Liver (tissue), 9 donors: ENCODE data around the gene VSIG10L2. TPM values are rescaled to one million over a fixed set of nuclear protein-coding genes. Genes with fewer than 3 reads are reported as not detected.

Source experiments
- DNase-seq: peaks from one replicate; pipeline ENCODE4 v3.0.0-alpha.2; 2017; ENCODE audit warnings: low spot score
- H3K27ac ChIP-seq, 2 donors: one replicate each; pipeline ENCODE4 v1.7.0; 2013; ENCODE audit warnings: inconsistent platforms in 2 of 2, low read length in 2 of 2, control low read depth in 1 of 2, low read depth in 1 of 2, mild to moderate bottlenecking in 1 of 2
- H3K27me3 ChIP-seq, 4 donors: one replicate each; pipeline versions ENCODE4 v1.6.1 to v1.7.0; 2013; ENCODE audit warnings: low read length in 3 of 4, inconsistent platforms in 1 of 4, mild to moderate bottlenecking in 1 of 4, moderate library complexity in 1 of 4; ENCODE audit not compliant: control insufficient read depth in 4 of 4, insufficient read depth in 4 of 4
- H3K36me3 ChIP-seq, 4 donors: one replicate each; pipeline versions ENCODE4 v1.6.1 to v1.7.0; 2013; ENCODE audit warnings: low read length in 3 of 4, mild to moderate bottlenecking in 3 of 4, low read depth in 1 of 4, moderate library complexity in 1 of 4; ENCODE audit not compliant: control insufficient read depth in 4 of 4, insufficient read depth in 3 of 4
- H3K4me1 ChIP-seq, 4 donors: one replicate each; pipeline versions ENCODE4 v1.6.1 to v1.7.0; 2013; ENCODE audit warnings: low read length in 3 of 4, mild to moderate bottlenecking in 3 of 4, moderate library complexity in 1 of 4; ENCODE audit not compliant: control insufficient read depth in 4 of 4, insufficient read depth in 4 of 4
- H3K4me3 ChIP-seq, 3 donors: one replicate each; pipeline versions ENCODE4 v1.6.1 to v1.7.0; 2013; ENCODE audit warnings: low read length in 3 of 3, control low read depth in 1 of 3, low read depth in 1 of 3, mild to moderate bottlenecking in 1 of 3
- H3K9ac ChIP-seq, 2 donors: one replicate each; pipeline ENCODE4 v1.7.0; 2013; ENCODE audit warnings: low read length in 2 of 2, mild to moderate bottlenecking in 2 of 2, moderate library complexity in 2 of 2, control low read depth in 1 of 2, low read depth in 1 of 2
- H3K9me3 ChIP-seq, 4 donors: one replicate each; pipeline versions ENCODE4 v1.6.1 to v1.7.0; 2013; ENCODE audit warnings: low read length in 3 of 4; ENCODE audit not compliant: control insufficient read depth in 4 of 4
- EGR1 ChIP-seq, 2 donors: IDR thresholded peaks; 2 replicates each; pipeline ENCODE4 v1.6.1; 2016 to 2018; ENCODE audit warnings: antibody characterized with exemption in 2 of 2, low read depth in 2 of 2
- FOXA1 ChIP-seq: IDR thresholded peaks from 2 replicates; pipeline ENCODE4 v1.6.1; 2016; ENCODE audit warnings: antibody characterized with exemption
- FOXA2 ChIP-seq: IDR thresholded peaks from 2 replicates; pipeline ENCODE4 v1.6.1; 2016; ENCODE audit warnings: antibody characterized with exemption
- GABPA ChIP-seq, 2 donors: IDR thresholded peaks in 1 of 2; conservative IDR thresholded peaks in 1 of 2; 2 replicates each; pipeline ENCODE4 v1.6.1; 2016; ENCODE audit warnings: antibody characterized with exemption in 2 of 2, mild to moderate bottlenecking in 1 of 2, moderate library complexity in 1 of 2
- HNF4A ChIP-seq, 2 donors: conservative IDR thresholded peaks; 2 replicates each; pipeline ENCODE4 v1.6.1; 2016; ENCODE audit warnings: antibody characterized with exemption in 2 of 2, mild to moderate bottlenecking in 2 of 2
- HNF4G ChIP-seq: IDR thresholded peaks from 2 replicates; pipeline ENCODE4 v1.6.1; 2016; ENCODE audit warnings: antibody characterized with exemption
- JUND ChIP-seq, 2 donors: IDR thresholded peaks; 2 replicates each; pipeline ENCODE4 v1.6.1; 2016; ENCODE audit warnings: antibody characterized with exemption in 2 of 2
- NR2F2 ChIP-seq: IDR thresholded peaks from 2 replicates; pipeline ENCODE4 v1.6.1; 2016; ENCODE audit warnings: antibody characterized with exemption
- RAD21 ChIP-seq, 2 donors: IDR thresholded peaks; 2 replicates each; pipeline ENCODE4 v1.6.1; 2016; ENCODE audit warnings: antibody characterized with exemption in 2 of 2, mild to moderate bottlenecking in 2 of 2
- RXRA ChIP-seq, 2 donors: IDR thresholded peaks; 2 replicates each; pipeline ENCODE4 v1.6.1; 2017 to 2018; ENCODE audit warnings: antibody characterized with exemption in 2 of 2, mild to moderate bottlenecking in 1 of 2
- SP1 ChIP-seq: IDR thresholded peaks from 2 replicates; pipeline ENCODE4 v1.6.1; 2018; ENCODE audit warnings: antibody characterized with exemption, mild to moderate bottlenecking
- TAF1 ChIP-seq: conservative IDR thresholded peaks from 2 replicates; pipeline ENCODE4 v1.6.1; 2016; ENCODE audit warnings: antibody characterized with exemption, mild to moderate bottlenecking
- YY1 ChIP-seq: IDR thresholded peaks from 2 replicates; pipeline ENCODE4 v1.6.1; 2016; ENCODE audit warnings: antibody characterized with exemption, mild to moderate bottlenecking
- WGBS: extraction: QIAGEN DNeasy Blood & Tissue Kit; methylation state at CpG from one replicate; pipeline ENCODE4 v1.1.7; 2013; 5-methylcytosine and 5-hydroxymethylcytosine counted together
- polyA plus RNA-seq, 2 donors: library from polyadenylated mRNA; stranded (reverse) in 1 of 2; unstranded in 1 of 2; fragments of 200-250 nt in 1 of 2; fragments of >200 nt in 1 of 2; fragmentation: Nextera tagmentation in 1 of 2; extraction: Ambion mirVana in 1 of 2; gene quantifications; one replicate each; pipeline versions ENCODE4 v1.2.1 to v1.2.3, GENCODE V29; 2013 to 2015
- total RNA-seq, 2 donors: library from RNA; depleted of rRNA; stranded (reverse); fragments of >200 nt; gene quantifications; one replicate each; pipeline ENCODE4 v1.2.3, GENCODE V29; 2014
- TF ChIP-seq, protein P1 (sequence below): IDR thresholded peaks from 2 replicates; pipeline ENCODE4 v1.6.1; 2016; ENCODE audit warnings: antibody characterized with exemption
- TF ChIP-seq, protein P2 (sequence below): fragments of 150-350 bp; IDR thresholded peaks from 2 replicates; pipeline ENCODE4 v1.5.1; 2017; ENCODE audit warnings: improper control_type of control experiment, low read depth, low read length; ENCODE audit not compliant: missing input control
- TF ChIP-seq, protein P3 (sequence below): IDR thresholded peaks from 2 replicates; pipeline ENCODE4 v1.6.1; 2016; ENCODE audit warnings: antibody characterized with exemption, mild to moderate bottlenecking
- TF ChIP-seq, protein P4 (sequence below): IDR thresholded peaks from 2 replicates; pipeline ENCODE4 v1.6.1; 2016; ENCODE audit warnings: antibody characterized with exemption
- donor health status: healthy.
- donor health status: healthy.
- donor health status: healthy.
- donor health status: healthy.
- donor health status: healthy.

The VSIG10L2 gene
- total and polyA plus RNA-seq, 4 donors: not detected

DNA sequence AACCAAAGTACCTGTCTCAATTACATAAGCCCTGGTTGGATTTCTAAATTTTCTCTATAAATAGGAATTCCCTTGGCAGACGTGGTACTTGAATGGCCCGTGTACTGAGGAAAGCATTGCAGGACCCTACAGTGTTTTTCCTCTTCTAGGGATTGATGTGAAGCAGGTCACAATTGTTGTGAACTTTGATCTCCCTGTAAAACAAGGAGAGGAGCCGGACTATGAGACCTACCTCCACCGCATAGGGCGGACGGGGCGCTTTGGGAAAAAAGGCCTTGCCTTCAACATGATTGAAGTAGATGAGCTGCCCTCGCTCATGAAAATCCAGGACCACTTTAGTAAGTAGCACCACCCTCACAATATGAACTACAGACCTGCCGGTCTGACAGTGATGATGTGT, 24.8 kb upstream of the VSIG10L2 start (continued):
- TF ChIP-seq, protein P1, sequence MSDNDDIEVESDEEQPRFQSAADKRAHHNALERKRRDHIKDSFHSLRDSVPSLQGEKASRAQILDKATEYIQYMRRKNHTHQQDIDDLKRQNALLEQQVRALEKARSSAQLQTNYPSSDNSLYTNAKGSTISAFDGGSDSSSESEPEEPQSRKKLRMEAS: no peak

DNA sequence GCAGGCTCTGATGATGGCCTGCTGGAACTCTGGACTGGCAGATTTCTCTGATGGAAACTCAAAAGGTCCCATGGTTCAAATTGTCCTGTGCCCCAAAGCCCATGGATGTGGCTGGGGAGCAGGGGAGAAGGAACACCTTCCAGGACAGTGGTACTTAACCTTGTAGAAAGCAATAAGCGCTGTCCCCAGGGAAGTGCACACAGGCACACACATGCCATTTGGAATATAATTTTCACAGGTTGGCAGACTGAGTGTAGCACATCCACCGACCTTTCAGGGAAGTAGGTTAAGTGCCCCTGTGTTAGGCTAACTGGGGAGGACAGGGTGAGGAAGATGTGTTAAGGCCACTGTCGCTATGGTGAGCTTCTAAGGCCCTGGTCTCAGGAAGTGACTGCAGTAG, 23.7 kb upstream of the VSIG10L2 start:
- H3K36me3 ChIP-seq: no peaks in the 10 kb centered on the region
- TF ChIP-seq TAF1: no peak
- TF ChIP-seq SP1: no peak
- TF ChIP-seq JUND (IDR thresholded peaks at IDR 0.05): no peak
- no peak for TF ChIP-seq GABPA (IDR thresholded peaks at IDR 0.05 in 1 of 2, conservative IDR thresholded peaks at IDR 0.05 in 1 of 2)
- TF ChIP-seq, protein P1: no peak
- TF ChIP-seq FOXA1: no peak
- no peak for TF ChIP-seq HNF4A (conservative IDR thresholded peaks at IDR 0.05)
- no peak for TF ChIP-seq FOXA2
- TF ChIP-seq, protein P2, sequence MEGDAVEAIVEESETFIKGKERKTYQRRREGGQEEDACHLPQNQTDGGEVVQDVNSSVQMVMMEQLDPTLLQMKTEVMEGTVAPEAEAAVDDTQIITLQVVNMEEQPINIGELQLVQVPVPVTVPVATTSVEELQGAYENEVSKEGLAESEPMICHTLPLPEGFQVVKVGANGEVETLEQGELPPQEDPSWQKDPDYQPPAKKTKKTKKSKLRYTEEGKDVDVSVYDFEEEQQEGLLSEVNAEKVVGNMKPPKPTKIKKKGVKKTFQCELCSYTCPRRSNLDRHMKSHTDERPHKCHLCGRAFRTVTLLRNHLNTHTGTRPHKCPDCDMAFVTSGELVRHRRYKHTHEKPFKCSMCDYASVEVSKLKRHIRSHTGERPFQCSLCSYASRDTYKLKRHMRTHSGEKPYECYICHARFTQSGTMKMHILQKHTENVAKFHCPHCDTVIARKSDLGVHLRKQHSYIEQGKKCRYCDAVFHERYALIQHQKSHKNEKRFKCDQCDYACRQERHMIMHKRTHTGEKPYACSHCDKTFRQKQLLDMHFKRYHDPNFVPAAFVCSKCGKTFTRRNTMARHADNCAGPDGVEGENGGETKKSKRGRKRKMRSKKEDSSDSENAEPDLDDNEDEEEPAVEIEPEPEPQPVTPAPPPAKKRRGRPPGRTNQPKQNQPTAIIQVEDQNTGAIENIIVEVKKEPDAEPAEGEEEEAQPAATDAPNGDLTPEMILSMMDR: no peak
- TF ChIP-seq, protein P3, sequence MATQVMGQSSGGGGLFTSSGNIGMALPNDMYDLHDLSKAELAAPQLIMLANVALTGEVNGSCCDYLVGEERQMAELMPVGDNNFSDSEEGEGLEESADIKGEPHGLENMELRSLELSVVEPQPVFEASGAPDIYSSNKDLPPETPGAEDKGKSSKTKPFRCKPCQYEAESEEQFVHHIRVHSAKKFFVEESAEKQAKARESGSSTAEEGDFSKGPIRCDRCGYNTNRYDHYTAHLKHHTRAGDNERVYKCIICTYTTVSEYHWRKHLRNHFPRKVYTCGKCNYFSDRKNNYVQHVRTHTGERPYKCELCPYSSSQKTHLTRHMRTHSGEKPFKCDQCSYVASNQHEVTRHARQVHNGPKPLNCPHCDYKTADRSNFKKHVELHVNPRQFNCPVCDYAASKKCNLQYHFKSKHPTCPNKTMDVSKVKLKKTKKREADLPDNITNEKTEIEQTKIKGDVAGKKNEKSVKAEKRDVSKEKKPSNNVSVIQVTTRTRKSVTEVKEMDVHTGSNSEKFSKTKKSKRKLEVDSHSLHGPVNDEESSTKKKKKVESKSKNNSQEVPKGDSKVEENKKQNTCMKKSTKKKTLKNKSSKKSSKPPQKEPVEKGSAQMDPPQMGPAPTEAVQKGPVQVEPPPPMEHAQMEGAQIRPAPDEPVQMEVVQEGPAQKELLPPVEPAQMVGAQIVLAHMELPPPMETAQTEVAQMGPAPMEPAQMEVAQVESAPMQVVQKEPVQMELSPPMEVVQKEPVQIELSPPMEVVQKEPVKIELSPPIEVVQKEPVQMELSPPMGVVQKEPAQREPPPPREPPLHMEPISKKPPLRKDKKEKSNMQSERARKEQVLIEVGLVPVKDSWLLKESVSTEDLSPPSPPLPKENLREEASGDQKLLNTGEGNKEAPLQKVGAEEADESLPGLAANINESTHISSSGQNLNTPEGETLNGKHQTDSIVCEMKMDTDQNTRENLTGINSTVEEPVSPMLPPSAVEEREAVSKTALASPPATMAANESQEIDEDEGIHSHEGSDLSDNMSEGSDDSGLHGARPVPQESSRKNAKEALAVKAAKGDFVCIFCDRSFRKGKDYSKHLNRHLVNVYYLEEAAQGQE: no peak
- no peak for TF ChIP-seq RAD21 (IDR thresholded peaks at IDR 0.05)
- no peak for TF ChIP-seq YY1
- no peak for TF ChIP-seq NR2F2
- no peak overlapping the region for H3K27ac ChIP-seq
- WGBS: 86% methylated on average over 3 of the region's 3 CpGs
- no peak overlapping the region for H3K9ac ChIP-seq
- no peaks in the 10 kb centered on the region for H3K27me3 ChIP-seq
- no peak for DNase-seq
- no peak overlapping the region for H3K4me3 ChIP-seq
- H3K9me3 ChIP-seq: no peaks in the 10 kb centered on the region
- H3K4me1 ChIP-seq: peaks cover 3 to 15% (median 7%) of the 10 kb centered on the region in 4 donors

DNA sequence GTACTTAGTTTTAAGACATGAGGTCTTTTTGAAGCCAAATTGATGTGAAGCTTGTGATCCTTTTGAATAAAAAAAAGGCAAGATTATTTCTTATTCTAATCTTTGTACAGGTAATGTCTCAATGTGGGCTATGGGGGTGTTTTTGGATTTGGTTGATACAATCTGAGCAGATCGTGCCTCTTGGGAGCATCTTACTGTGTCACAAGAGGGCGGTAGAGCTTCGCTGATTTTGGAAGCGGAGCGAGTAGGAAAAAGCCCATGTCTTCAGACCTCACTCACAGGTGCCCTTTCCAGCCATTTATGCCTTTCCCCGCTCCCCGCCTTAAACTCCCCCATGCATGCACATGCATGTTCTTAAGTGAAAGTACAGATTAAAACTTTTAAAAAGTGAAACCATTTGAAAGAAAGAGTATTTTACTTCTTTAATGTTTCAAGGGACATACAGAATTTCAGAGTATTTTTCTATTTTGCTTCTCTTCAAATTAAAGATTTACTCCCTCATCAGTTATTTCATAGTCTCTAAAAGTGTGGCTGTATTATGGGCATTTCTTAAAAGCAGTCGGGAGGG, 22.7 kb upstream of the VSIG10L2 start:
- no peaks in the 10 kb centered on the region for H3K9me3 ChIP-seq
- peaks cover 3 to 15% (median 7%) of the 10 kb centered on the region in 4 donors for H3K4me1 ChIP-seq
- TF ChIP-seq, protein P4, sequence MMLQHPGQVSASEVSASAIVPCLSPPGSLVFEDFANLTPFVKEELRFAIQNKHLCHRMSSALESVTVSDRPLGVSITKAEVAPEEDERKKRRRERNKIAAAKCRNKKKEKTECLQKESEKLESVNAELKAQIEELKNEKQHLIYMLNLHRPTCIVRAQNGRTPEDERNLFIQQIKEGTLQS: no peak
- TF ChIP-seq, protein P2: peak; percentile 85
- TF ChIP-seq RAD21 (IDR thresholded peaks at IDR 0.05) (peak; percentile 92 to 96), HNF4G (no peak), RXRA (IDR thresholded peaks at IDR 0.05) (no peak), EGR1 (IDR thresholded peaks at IDR 0.05; ENCODE audit: low read depth in 2 of 2) (no peak), YY1 (no peak), JUND (IDR thresholded peaks at IDR 0.05) (no peak)
- no peak overlapping the region for H3K27ac ChIP-seq
- H3K9ac ChIP-seq: no peak overlapping the region
- H3K4me3 ChIP-seq: no peak overlapping the region
- H3K36me3 ChIP-seq: no peaks in the 10 kb centered on the region
- no peaks in the 10 kb centered on the region for H3K27me3 ChIP-seq
- peak; percentile 58 for DNase-seq
- WGBS: 7% methylated on average over 8 of the region's 8 CpGs
